Activated CD8-positive, alpha-beta memory T cell treated with anti-CD3 and anti-CD28 coated beads for 48 hours (primary cell): ENCODE results near the gene LYG2.
"Not testable (repeated sequence)": the region's sequence is repeated elsewhere in the genome, so short reads cannot be mapped to it uniquely, and the experiment has no call there.

Experiments used
- DNase-seq, 3 experiments: peaks; one replicate each; pipeline ENCODE4 v3.0.0-alpha.2; 2020; ENCODE audit warnings: low read depth in 2 of 3, low spot score in 2 of 3

LYG2 gene

GRCh38 chr2:99201959-99202678 is 53.3 kb downstream of the LYG2 start:
- no peak for DNase-seq

GRCh38 chr2:99200076-99200800 is 55.2 kb downstream of the LYG2 start:
- no peak for DNase-seq

- DNase-seq: no peak
Measured at GRCh38 chr2:99198103-99198841, 57.2 kb downstream of the LYG2 start.

- DNase-seq: not testable (repeated sequence)
Measured at GRCh38 chr2:99192364-99192763, 63.1 kb downstream of the LYG2 start.
